NCI-H1417 (cell line): ENCODE measurements around the gene PMF1.

Experiments used
- DNase-seq, 3 experiments: peaks; one replicate each; lab custom pipeline; 2025; lab: John Stamatoyannopoulos, UW

The PMF1 gene

DNA sequence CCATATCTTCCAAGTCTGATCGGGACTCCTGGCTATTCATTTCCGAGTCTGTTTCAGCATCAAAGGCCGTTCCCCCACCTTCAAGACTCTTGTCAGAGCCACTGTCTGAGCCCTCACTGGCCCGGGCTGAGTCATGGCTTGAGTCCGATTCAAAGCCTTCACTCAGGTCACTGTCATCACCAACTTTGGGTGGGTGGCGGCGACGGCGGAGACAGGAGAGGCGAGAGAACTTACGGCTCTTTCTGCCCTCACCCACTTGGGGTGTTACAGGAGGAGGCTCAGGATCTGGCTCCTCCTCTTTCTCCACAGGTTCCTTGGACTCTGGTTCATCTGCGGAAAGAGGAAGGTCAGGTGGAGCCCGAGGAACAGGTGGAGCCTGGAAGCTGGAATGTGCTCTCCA is 53.2 kb downstream of the PMF1 start:
- DNase-seq, result no peak

DNA sequence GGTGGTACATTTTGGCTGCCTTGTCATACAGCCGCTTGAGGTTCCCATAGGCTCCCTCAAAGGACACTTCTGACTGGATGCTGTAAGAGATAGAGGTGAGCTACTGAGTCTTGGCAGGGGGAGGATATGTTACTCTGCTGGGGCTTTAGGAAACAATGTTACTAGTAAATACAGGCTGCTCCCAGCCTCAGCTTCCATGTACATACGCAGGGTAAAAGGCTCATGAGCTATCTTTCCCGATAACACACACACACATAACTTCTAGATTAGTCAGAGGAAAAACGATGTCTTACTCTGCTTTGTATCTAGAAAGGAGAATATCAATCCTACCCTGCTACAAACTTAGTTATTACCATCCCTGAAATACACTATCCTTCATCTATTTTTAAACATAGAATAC is 55.5 kb downstream of the PMF1 start:
- no peak for DNase-seq

DNA sequence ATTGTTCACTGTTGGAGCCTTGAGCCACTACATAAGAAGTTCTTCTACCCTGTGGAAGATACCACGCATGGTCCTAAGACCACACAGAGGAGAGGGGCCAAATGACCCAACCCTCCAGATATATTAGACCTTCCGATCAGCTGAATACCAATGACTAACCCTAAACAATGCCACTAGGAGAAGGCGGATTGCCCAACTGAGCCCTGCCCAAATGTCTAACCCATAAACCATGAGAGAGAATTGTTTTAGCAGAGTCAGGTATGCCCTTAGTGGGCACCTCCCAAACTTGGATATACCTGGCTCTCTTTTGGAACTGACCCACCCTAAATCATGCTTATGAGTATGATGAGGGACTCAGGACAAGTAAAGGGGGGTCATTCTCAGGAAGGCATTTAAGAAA is 57.5 kb downstream of the PMF1 start:
- no peak for DNase-seq

DNA sequence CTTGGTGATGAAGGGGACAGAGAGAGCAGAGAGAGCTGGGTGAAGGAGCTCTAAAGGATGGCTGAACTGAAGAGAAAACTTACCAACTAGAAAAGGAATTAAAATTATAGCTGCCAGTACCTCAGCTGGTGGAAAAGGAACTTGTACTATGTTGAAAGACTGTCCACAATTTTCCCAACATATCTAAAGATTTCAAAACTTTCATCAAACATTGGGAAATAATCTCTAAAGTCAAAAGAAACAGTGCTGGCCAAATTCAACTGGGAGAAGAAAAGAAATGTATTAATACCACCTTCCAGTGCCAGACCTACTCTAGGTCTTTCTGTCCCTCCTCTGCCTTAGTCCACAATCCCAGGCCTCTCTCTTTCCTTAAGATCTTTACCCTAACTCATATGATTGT is 63.7 kb downstream of the PMF1 start:
- DNase-seq, result no peak

DNA sequence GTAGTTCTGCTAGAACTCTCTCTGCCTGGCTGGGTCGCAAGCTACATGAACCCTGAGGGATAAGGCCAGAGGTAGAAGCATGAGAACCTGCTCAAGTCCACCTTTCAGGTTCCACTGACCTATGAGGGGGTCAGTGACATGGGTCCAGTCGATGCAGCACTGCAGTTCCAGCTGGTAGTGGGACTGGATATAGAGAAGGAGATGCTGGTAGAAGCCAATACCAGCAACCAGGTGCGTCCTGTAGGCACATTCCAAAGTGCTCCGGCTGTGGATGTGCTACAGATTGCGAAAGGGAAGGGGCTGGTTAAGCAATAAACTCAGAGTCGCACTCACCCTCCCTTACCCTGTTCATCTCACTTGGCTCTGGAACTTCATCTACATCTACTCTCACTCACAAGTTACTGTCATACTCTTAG is 64.2 kb downstream of the PMF1 start:
- DNase-seq, result no peak

DNA sequence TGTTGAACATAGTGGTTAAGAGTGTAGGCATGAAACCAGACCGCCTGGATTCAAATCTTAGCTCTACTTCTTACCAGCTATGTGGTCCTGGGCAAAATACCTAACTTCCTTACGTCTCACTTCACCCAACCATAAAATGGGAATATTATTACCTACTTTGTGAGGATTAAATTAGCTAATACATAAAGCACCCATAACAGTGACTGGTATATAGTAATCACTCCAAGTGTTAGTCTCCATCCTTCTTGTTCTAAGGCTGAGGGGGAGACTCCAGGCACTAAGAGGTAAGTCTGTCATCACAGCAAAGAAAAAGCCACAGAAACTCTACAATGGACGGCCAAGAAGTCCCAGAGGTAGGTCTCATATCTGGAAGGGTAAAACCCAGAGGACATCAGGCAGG is 67.0 kb downstream of the PMF1 start:
- DNase-seq, result no peak

DNA sequence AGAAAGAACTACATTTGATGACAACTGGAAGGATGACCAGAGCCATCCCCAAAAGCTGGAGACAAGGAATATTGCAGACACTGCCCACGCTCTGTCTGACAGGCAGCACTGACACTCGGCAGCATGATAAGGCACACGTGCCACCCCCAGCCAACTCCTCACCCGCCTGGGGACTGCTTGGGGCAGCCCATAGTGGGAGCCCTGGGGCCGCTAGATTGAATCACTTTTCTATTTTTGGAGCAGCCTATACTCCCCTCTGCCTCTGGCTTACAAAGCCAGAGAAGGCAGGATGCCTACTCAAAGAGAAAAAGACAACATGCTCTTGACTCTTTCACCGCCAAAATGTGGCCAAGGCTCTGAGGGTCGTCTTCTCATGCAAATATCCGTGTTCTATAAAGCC is 68.5 kb downstream of the PMF1 start:
- DNase-seq, result no peak

DNA sequence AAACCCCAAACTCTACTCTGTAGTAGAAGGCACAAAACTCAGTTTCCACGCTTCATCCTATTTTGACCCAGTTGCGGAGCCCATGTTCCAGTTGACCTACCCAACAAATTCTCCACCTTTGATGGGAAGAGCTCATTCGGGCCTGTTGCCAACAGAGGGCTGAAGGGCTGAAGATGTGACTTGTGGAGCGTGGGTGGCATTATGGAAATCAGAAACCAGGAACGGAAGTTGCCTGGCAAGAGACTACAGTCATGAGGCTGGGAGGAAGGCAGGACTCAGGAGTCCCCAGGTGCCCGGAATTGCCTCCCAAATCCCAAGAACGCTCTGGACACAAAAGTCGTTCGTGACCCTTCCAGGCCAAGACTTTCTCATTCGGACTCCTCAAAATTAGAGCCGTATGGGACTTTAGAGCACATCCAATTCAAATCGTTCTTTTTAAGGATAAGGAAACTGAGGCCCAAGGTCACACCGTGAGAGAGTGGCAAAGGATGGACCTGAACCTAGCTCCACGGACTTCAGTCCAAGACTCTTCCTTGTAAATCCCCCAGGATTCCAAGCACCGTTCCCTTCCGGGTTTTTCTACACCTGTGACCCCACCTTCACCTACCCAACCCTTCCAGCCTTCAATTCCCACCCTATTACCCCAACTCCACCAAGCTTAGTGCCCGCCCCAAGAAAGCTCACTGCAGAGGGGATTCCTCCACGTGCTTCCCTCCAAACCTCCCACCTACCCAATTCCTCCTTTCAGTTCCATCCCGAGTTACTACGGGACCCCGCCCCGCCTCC is 69.1 kb downstream of the PMF1 start:
- DNase-seq, result peak; percentile 60 to 70 (median 66)

DNA sequence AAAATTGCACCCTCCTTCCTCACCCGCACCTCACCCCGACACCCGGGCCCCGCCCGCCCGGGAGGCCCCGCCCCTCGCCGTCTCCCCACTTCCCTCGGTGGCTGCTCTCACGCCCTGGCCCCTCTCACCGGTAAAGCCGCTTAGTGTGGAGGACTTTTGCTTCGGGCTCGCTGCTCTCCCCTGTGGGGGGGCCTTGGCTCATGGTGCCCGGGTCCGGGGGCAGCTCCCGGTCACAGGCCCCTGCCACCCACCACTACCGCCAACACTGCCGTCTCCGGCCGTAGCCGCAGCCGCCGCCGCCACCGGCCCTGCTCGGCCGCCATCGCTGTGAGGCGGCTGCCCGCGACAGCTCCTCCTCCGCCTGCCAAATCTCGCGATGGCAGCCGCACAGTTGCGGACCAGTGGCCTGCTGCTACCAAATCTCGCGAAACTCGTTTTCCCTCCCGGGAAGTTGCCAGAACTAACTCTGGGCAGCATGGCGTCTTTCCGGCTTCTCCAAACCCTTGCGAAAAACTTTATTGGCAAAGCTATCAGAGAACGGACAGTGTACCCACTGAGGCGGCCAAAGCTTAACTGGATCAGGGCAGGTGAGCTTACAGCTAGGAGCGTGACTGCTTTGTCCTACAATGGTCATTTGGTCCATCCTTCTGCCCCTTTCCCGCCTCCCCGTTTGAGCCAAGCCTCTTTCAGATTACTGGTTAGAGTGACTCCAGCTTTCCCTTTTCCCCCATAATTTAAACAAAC is 69.8 kb downstream of the PMF1 start, which contains the start of gene SMG5:
Gene SMG5 (minus strand): TSS at position 347 of the 744 bp plus-strand sequence. CDS start 145 bp downstream, at position 202.
- DNase-seq, result peak; percentile 96 to 100 (median 99)

DNA sequence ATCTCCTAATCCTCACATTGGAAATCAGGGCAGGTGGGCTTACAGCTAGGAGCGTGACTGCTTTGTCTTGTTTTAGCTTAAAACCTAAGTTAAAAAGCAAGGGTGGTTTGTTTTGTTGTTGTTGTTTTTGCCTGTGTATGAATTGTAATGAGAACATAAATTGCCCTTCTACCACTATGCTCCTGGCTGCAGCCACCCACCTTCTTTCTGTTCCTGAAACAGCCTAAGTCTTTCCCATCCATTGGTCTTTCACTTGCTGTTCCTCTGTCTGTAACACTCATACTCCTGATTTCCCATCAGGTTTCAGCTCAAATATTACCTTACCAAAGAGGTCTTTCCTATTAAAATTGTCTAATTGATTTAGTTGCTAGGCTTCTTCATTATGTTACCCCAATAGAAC is 70.7 kb downstream of the PMF1 start:
- no peak for DNase-seq

DNA sequence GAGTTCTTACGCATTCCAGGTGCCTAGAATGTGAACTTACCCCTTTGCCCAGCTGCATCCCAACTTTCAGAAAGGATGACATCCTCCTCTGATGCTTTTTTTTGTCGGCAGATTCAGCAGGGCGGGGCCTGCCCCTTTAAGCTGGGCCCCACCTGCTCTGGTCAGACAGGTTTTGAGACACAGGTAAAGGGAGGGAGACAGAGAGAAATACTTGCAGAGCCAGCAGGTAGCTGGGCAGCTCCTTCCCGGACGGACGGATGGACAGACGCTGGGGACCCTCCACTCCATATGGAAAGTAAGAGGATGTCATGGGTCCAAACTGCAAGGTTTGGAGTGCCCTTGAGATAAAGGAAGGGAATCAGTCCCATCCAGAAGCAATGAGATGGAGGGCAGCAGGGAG is 71.3 kb downstream of the PMF1 start, which contains the start of gene TMEM79:
Gene TMEM79 (plus strand): TSS at position 214 of the 400 bp plus-strand sequence. CDS start 902 bp downstream, outside the sequence.
- DNase-seq, result no peak

DNA sequence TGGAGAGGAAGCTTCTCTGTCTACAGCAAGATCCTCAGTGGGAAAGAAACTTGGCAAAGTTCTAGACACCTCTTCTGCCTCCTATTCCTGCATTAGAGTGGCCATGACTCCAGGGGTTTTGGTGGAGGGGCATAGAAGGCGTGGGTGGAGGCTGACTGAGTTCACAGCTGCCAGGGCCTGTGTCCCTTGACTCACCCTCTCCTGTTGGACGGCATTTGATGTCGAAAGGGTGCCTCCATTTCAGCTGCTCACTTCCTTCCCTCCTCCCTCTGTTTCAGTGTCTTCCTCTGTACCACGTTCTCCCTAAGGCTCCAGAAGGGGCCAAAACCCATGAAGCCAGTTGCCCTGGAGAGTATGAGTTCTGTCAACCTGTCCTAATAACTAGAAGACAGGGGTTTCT is 72.0 kb downstream of the PMF1 start:
- no peak for DNase-seq

DNA sequence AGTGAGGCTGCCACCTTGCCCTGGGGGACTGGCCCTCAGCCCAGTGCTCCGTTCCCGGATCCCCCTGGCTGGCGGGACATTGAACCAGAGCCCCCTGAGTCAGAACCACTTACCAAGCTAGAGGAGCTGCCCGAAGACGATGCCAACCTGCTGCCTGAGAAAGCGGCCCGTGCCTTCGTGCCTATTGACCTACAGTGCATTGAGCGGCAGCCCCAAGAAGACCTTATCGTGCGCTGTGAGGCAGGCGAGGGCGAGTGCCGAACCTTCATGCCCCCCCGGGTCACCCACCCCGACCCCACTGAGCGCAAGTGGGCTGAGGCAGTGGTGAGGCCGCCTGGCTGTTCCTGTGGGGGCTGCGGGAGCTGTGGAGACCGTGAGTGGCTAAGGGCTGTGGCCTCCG is 72.6 kb downstream of the PMF1 start:
- no peak for DNase-seq

DNA sequence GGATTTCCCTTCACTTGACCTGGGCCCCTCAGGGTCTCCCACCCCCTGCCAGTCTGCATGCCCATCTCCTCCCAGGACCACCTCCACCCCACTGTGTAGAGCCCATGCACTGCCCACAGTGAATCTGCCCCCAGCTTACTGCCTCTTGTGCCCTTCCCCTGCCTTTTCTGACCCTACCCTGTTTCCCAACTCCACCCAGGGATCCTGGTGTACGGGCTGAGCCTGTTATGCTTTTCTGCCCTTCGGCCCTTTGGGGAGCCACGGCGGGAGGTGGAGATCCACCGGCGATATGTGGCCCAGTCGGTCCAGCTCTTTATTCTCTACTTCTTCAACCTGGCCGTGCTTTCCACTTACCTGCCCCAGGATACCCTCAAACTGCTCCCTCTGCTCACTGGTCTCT is 73.3 kb downstream of the PMF1 start:
- no peak for DNase-seq
